Endodermal cell (in vitro differentiated cells): ENCODE results near the gene PDCD4. TPM values are rescaled to one million over a fixed set of nuclear protein-coding genes. Genes with fewer than 3 reads are reported as not detected.

Experiments used
- DNase-seq: peaks from one replicate; pipeline ENCODE4 v3.0.0-alpha.2; 2017
- H3K27ac ChIP-seq: 2 replicates; pipeline ENCODE4 v1.5.1; 2013; ENCODE audit warnings: mild to moderate bottlenecking, low read depth, low read length, moderate library complexity
- H3K27me3 ChIP-seq: 2 replicates; pipeline ENCODE4 v1.6.1; 2013; ENCODE audit warnings: mild to moderate bottlenecking, low read length, moderate library complexity; ENCODE audit not compliant: insufficient read depth, control insufficient read depth, poor library complexity, severe bottlenecking
- H3K36me3 ChIP-seq: 2 replicates; pipeline ENCODE4 v1.7.0; 2013; ENCODE audit warnings: mild to moderate bottlenecking, low read length, moderate library complexity; ENCODE audit not compliant: control insufficient read depth, insufficient read depth
- H3K4me1 ChIP-seq: one replicate; pipeline ENCODE4 v1.7.0; 2013; ENCODE audit warnings: low read length; ENCODE audit not compliant: control insufficient read depth, insufficient read depth
- H3K4me3 ChIP-seq: 2 replicates; pipeline ENCODE4 v1.5.1; 2013; ENCODE audit warnings: mild to moderate bottlenecking, low read length, moderate library complexity
- H3K9ac ChIP-seq: 2 replicates; pipeline ENCODE4 v1.6.1; 2013; ENCODE audit warnings: mild to moderate bottlenecking, low read length, moderate library complexity; ENCODE audit not compliant: poor library complexity, severe bottlenecking; ENCODE audit errors: extremely low read depth
- H3K9me3 ChIP-seq: 2 replicates; pipeline ENCODE4 v1.6.1; 2013; ENCODE audit warnings: mild to moderate bottlenecking, low read length, moderate library complexity; ENCODE audit not compliant: control insufficient read depth
- H3K27ac Mint-ChIP-seq: 2 replicates; pipeline ENCODE4 v1.8.0; 2020; ENCODE audit warnings: mixed read lengths
- H3K27me3 Mint-ChIP-seq: 2 replicates; pipeline ENCODE4 v1.8.0; 2021; ENCODE audit warnings: mild to moderate bottlenecking, mixed read lengths; ENCODE audit not compliant: insufficient read depth
- H3K36me3 Mint-ChIP-seq: 2 replicates; pipeline ENCODE4 v1.8.0; 2020; ENCODE audit warnings: low read depth, mixed read lengths
- H3K4me1 Mint-ChIP-seq: 2 replicates; pipeline ENCODE4 v1.8.0; 2020; ENCODE audit warnings: mixed read lengths
- H3K4me3 Mint-ChIP-seq: 2 replicates; pipeline ENCODE4 v1.8.0; 2020; ENCODE audit warnings: mild to moderate bottlenecking, moderate library complexity, mixed read lengths
- H3K9me3 Mint-ChIP-seq: 2 replicates; pipeline ENCODE4 v1.8.0; 2020; ENCODE audit warnings: mild to moderate bottlenecking, mixed read lengths
- CTCF ChIP-seq: fragments of 200-600 bp; sonication (generic); conservative IDR thresholded peaks from 2 replicates; pipeline ENCODE4 v1.5.0; 2021; ENCODE audit warnings: antibody characterized with exemption, mild to moderate bottlenecking
- WGBS, 2 experiments: methylation state at CpG; one replicate each; pipeline versions ENCODE4 v1.1.5 to v1.1.7; 2013; ENCODE audit warnings: missing lambda C conversion rate in 2 of 2, mixed read lengths in 1 of 2; ENCODE audit not compliant: insufficient coverage in 1 of 2, insufficient read length in 1 of 2; 5-methylcytosine and 5-hydroxymethylcytosine counted together
- total RNA-seq, 2 donors: library from RNA; stranded (reverse); fragmentation: NEBNext Ultra II Directional in 1 of 2; extraction: Animal tissue kit (Norgen Biotek cat#: 25700) in 1 of 2; gene quantifications; 2 replicates in 1 of 2; 3 replicates in 1 of 2; pipeline ENCODE4 v1.2.1, GENCODE V29; 2021

The PDCD4 gene
- total RNA-seq, 2 donors from 2014 or later = 46.5 to 48.5 TPM

- Mint-ChIP-seq H3K36me3 (no peaks in the 10 kb centered on the region), H3K9me3 (no peaks in the 10 kb centered on the region), H3K4me1 (peaks cover 10% of the 10 kb centered on the region), H3K27me3 (no peaks in the 10 kb centered on the region), H3K27ac (no peak overlapping the region), H3K4me3 (no peak overlapping the region)
- Histone ChIP-seq H3K36me3 (no peaks in the 10 kb centered on the region), H3K27me3 (no peaks in the 10 kb centered on the region), H3K27ac (peak overlapping the region; percentile 60), H3K4me3 (peak overlapping the region; percentile 91), H3K9me3 (no peaks in the 10 kb centered on the region), H3K4me1 (peaks cover 5% of the 10 kb centered on the region), H3K9ac (no peak overlapping the region)
- WGBS, 2 experiments = 94 to 96% methylated on average over 3 of the region's 3 CpGs
- no peak for DNase-seq
- TF ChIP-seq CTCF = no peak
These were observed 45.0 kb downstream of the PDCD4 start for GRCh38 chr10:110916554-110917346.

GRCh38 chr10:110918269-110918642, 46.5 kb downstream of the PDCD4 start:
- Histone ChIP-seq H3K4me1 (peaks cover 5% of the 10 kb centered on the region), H3K9ac (peak overlapping the region; percentile 89), H3K27me3 (no peaks in the 10 kb centered on the region), H3K9me3 (no peaks in the 10 kb centered on the region), H3K27ac (peak overlapping the region; percentile 99), H3K36me3 (no peaks in the 10 kb centered on the region), H3K4me3 (peak overlapping the region; percentile 91)
- Mint-ChIP-seq H3K36me3 (no peaks in the 10 kb centered on the region), H3K27ac (peak overlapping the region; percentile 85), H3K4me1 (peaks cover 10% of the 10 kb centered on the region), H3K4me3 (peak overlapping the region; percentile 99), H3K9me3 (no peaks in the 10 kb centered on the region), H3K27me3 (no peaks in the 10 kb centered on the region)
- 0% methylated on average over 1 to 15 of the region's 15 CpGs for WGBS, 2 experiments
- DNase-seq = peak; percentile 98
- TF ChIP-seq CTCF = no peak

GRCh38 chr10:110918643-110919348, 47.1 kb downstream of the PDCD4 start, which contains the start of gene BBIP1:
TSS of gene BBIP1 (minus strand) at chr10:110919180. CDS start at chr10:110918157, 1,023 bp downstream.
- Mint-ChIP-seq H3K4me1 (peaks cover 10% of the 10 kb centered on the region), H3K9me3 (no peaks in the 10 kb centered on the region), H3K27me3 (no peaks in the 10 kb centered on the region), H3K4me3 (peak within 1 kb of the TSS; percentile 99), H3K27ac (peak within 1 kb of the TSS; percentile 100), H3K36me3 (no peaks in the 10 kb centered on the region)
- H3K4me1 ChIP-seq = peaks cover 5% of the 10 kb centered on the region
- H3K36me3 ChIP-seq = no peaks in the 10 kb centered on the region
- peak within 1 kb of the TSS; percentile 99 for H3K27ac ChIP-seq
- DNase-seq = no peak
- peak within 1 kb of the TSS; percentile 96 for H3K4me3 ChIP-seq
- no peaks in the 10 kb centered on the region for H3K9me3 ChIP-seq
- TF ChIP-seq CTCF = no peak
- peak within 1 kb of the TSS; percentile 89 for H3K9ac ChIP-seq
- WGBS, 2 experiments = 0% methylated on average over 21 to 40 of the region's 40 CpGs
- no peaks in the 10 kb centered on the region for H3K27me3 ChIP-seq
